SW480 (cell line): Measurements from ENCODE around the gene NHS.

Source experiments
- DNase-seq: peaks from one replicate; pipeline ENCODE4 v3.0.0-alpha.2; 2016; ENCODE audit warnings: low spot score

Gene NHS

DNA sequence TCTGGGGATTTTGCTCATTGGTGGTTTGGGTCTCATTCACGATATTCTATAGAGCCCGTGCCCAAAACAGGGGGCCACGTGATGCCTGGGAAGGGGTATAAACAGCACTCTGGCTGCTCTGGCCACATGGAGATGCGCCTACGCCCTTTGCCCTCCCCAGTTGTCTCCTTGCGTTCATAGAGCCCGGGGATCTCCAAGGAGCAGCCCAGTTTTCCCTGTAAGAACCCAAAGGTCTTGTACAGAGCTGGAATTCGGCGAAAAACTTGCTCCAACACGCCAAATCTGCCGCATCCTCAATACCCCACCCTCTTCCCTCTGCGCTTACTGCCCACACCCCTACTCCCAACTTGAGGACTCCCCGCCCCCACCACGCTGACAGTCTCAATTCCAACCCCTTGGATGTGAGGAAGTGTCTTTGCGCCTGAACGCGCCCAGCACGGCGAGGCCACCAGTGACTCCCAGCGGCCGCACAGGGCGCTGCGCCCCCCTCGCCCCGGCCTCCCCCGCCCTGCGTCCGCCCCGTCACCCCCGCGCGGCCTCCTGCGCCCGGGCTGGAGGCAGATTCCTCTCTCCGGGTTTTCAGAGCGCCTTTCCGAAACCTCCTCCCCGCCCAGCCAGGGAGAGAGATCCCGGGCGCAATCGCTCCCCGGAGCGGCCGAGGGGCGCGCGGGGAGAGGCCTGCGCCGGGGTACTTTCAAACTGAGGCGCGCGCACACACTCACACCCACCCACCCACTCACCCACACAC, at the start of gene NHS:
Gene NHS (plus strand): TSS at position 582 of the 748 bp plus-strand sequence. CDS start 558 bp downstream, outside the sequence.
- DNase-seq: peak; percentile 61

GRCh38 chrX:17328837-17329236, 46.2 kb upstream of the NHS start:
- no peak for DNase-seq

- DNase-seq: no peak
Measured at GRCh38 chrX:17336377-17336776, 38.6 kb upstream of the NHS start.

GRCh38 chrX:17355976-17356375, 19.0 kb upstream of the NHS start:
- no peak for DNase-seq

DNA sequence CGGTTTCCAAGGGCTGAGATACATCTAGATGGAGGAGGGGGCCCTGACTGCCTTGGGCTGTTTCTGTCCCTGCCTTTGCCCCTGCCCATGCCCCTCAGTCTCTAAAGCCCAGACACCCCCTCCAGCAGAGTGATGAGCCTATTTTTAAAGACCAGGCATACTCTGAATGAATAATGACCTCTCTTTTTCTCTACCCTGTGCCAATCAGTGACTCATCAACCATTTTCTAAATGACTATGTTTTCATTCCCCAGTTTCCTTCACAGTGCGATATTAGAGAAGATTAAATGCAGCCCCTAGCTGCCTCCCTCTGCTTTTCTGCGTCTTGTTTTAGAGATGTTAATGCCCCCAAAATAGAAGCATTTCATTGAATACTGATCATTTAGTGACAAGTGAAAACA, 15.5 kb upstream of the NHS start:
- DNase-seq: no peak

DNA sequence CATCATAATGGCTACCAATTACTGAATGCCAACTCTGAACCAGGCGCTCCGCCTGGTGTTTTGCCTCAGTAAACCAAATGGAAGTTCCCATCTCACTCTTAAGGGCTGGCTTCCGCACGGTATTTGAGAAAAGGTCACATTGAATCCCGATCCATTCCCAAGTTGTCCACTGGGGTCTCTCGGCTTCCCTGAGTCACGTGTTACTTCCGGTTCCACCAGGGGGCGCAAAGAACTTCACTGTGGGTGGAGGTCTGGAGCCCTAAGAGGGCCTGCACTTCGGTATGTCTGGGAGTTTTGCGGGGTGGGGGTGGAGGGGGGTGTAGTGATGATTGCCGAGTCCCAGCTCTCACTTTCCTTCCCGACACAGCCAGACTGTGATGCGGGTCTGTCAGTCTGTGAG, 13.4 kb upstream of the NHS start:
- DNase-seq: no peak

GRCh38 chrX:17368002-17368401, 7.0 kb upstream of the NHS start:
- DNase-seq: no peak

DNA sequence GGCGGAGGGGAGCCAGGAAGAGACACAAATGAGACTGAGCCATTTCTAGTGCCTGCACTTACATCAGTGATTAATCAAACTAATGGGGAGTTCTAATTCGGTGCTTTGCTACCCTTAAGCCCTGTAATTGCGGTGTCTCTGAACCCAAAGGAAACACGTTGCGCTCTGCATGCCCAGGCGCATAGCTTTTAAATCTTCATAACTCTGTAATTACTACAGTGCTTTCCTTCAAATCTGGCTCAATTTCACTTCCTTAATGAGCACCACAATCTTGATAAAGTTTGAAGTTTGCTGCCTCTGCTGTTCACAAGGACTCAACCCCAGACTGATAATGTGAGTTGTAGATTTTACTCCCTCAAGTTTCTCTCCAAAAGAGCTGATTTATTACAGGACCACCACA, 5.7 kb upstream of the NHS start:
- no peak for DNase-seq

- DNase-seq: no peak
Measured at GRCh38 chrX:17370191-17370590, 4.8 kb upstream of the NHS start.

DNA sequence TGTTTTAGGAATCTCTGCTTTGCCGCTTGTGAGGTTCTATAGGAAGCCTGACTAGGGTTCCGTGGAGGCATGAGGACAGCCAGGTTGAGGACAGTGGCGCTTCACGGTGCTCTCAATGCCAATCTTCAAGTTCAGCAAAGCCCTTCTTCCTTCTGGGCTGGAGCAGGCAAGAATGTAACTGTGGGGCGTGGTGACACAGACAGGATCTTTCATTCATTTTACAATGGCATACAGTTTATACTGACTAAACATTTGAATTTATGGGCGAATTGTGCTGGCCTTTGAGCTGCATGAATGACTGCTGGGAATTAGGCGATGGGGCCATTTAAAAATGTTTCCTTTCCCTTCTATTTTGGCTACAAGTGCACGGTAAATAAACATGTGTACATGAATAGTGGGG, 2.9 kb upstream of the NHS start:
- no peak for DNase-seq

DNA sequence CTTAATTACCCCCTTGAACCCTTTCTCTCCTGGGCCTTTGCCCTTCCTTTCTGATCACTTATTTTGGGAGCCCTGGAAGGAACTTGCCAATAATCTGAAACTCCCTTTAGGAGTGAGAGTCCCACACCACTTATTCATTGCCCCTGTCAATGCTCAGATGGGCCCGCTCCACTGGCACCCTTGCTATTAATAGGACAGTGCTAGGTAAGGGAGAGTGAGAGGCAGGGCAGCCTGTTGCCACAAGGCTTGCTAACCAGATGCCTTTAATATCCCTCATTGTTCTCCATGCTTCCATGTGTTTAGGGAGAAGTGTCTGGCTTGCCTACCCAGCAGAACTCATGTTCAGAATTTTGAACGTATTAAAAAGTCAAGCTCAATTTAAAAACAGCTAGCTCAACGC, 1.7 kb upstream of the NHS start:
- DNase-seq: no peak

DNA sequence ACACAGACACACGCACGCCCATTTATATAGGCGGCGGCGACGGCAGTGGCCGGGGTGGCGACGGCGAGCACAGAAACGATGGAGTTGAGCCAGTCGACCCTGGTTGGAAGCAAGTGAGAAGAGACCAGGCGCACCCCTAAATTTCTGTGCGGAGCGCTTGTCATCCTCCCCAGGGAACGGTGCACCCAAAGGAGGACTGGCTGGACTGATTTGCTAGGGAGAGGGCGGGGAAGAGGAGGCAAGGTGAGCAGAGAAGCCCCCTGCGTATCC, 302 bp downstream of the NHS start:
- DNase-seq: no peak

- DNase-seq: peak; percentile 32
Measured at GRCh38 chrX:17375637-17376430, 834 bp downstream of the NHS start.

DNA sequence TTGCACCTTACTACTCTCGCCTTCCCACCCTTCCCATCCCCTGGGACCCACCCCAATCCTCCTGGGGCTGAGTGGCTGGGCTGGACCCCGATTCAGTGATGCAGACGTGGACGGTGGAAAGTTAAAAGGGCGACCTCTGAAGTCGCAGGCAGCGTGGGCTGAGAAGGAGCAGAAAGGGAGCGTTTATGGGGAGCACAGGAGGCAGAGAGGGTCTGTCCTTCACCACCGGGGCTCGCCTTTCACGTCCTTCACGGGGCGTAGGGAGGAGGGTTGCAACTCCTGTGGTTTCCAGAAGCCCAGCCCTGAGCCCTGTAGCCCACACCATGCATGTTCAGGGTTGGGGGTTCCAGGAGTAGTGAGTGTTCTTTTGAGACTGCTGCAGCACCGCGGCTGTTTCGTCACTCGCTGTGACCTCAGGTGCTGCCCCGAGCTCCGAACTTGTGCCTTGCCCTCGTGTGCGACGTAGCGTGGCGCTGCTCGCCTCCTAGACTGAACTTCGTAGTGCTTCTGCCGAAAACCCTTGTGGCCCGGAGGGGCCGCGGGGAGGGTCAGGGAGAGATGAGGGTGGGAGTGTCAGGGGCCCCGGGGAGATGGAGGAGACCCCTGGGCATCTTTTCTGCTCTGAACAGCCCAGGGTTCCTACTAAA, 1.6 kb downstream of the NHS start:
- peak; percentile 16 for DNase-seq

DNA sequence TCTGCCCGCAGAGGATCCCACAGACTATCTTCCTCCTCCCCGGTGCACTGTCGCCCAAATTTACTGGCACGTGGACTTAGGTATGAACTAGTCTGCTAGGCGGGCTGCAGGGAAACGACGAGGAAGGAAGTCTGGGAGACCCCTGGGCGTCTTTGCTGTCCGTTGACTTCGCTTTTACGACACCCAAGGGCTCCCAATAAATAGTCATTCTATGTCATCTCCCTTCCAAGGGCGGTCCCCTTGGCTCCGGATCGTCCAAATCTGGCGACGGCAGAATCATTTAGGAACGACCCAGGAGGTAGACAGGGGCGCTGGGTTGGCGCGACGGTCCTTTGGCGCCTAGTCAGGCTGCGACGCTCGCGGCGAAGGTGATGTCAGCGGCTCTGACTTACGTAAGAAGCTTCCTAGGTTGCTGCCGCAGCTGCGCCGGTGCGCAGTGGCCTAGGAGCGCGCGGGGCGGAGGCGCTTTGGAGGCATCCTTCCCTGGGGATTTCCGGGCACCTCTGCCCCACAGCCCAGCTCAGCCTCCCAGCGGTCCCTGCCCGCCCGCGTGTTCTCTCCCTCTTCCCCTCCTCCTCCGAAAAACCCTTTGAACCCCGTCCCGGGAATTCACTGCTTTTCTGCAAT, 2.2 kb downstream of the NHS start:
- DNase-seq: peak; percentile 64

- DNase-seq: peak; percentile 69
Measured at GRCh38 chrX:17377795-17378194, 2.8 kb downstream of the NHS start.

DNA sequence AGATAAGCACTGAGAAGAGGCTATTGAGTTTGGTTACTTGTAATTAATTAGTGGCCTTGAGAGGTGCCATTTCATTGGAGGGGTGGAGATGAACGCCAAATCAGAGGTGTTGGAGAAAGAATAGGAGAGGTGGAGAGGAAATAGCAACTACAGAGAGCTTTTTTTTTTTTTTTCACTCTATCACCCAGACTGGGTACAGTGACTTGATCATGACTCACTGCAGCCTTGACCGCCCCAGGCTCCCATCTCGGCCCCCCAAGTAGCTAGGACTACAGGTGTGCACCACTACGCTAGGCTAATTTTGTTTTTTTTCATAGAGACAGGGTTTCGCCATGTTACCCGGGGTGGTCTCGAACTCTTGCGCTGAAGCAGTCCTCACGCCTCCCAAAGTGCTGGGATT, 5.2 kb downstream of the NHS start:
- no peak for DNase-seq

DNA sequence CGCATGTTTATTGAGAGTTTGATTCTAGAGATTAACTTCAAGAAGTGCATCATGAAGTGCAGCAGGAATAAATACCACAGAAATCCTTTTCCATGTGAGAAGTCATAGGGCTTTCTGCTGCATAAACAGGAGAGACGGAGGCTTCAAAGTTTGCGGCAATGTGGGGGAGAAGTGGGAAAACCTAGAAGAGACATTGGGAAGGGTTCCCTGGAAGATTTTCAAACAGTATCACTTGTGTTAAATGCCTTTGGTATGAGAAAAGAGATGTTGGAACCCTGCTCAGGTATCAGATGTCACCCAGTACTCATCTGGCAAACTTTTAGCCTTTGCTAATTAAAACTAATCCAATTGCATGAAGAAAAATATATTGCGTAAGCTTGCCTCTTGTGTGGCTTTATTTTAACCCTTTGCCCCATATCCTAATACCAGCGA, 15.4 kb downstream of the NHS start:
- DNase-seq: no peak

GRCh38 chrX:17395154-17395553, 20.2 kb downstream of the NHS start:
- no peak for DNase-seq

DNA sequence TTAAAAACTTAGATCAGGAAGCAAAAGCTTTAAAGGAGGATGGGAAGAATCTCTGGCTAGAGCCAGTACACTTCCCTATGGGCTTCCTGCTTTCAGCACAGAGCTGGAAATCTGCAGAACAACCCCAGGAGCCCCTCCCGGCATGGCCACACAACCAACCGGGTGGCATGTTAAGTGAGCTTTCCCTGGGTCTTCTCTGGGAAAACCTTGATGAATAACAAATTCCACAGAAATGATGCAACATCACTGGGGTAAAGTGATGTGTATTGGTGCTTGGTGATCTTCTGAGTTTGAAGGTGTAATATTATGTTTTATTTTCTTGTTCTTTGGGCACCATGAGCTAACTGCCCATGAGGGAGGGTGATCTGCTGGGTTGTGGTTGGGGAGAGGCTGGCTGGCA, 22.1 kb downstream of the NHS start:
- no peak for DNase-seq

GRCh38 chrX:17403189-17403691, 28.2 kb downstream of the NHS start:
- DNase-seq: no peak

- DNase-seq: no peak
Measured at GRCh38 chrX:17403972-17404371, 29.0 kb downstream of the NHS start.
